Dermis microvascular lymphatic vessel endothelial cell (primary cell): ENCODE results near the gene SCGB2A2. TPM values are rescaled to one million over a fixed set of nuclear protein-coding genes. Genes with fewer than 3 reads are reported as not detected.
A peak's percentile ranks its signal among the peaks of the same experiment; 100 is the strongest.

ENCODE experiments used
- DNase-seq, 2 donors: peaks; one replicate each; pipeline versions ENCODE4 v3.0.0 to v3.0.0-alpha.2; 2010; ENCODE audit warnings: low read depth in 2 of 2
- total RNA-seq: library from RNA; depleted of rRNA; stranded (reverse); fragments of >200 nt; gene quantifications from 2 replicates; pipeline ENCODE4 v1.2.1, GENCODE V29; 2014

Gene SCGB2A2
- not detected in 2 replicates for total RNA-seq

GRCh38 chr11:62269654-62270278 is at the start of gene SCGB2A2:
Gene SCGB2A2 (plus strand): TSS chr11:62270158. CDS start chr11:62270217, 59 bp downstream.
- no peak for DNase-seq

DNA sequence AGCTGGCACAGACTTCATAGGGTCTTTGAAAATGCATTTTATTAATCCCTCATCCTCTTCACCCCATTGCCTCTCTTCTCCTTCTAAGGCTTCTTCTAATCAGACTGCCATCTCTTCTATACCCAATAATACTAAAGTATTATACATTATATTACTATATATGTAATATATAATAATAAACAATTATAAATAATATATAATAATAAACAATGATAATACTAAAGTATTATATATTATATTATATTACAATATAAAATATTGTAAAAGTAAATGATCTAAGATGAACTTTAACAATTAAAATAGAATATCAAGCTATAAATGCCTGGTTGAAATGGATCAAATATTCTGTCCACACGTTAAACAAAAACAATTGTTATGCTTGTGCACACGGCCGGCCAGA is 48.5 kb upstream of the SCGB2A2 start:
- DNase-seq, result no peak

DNA sequence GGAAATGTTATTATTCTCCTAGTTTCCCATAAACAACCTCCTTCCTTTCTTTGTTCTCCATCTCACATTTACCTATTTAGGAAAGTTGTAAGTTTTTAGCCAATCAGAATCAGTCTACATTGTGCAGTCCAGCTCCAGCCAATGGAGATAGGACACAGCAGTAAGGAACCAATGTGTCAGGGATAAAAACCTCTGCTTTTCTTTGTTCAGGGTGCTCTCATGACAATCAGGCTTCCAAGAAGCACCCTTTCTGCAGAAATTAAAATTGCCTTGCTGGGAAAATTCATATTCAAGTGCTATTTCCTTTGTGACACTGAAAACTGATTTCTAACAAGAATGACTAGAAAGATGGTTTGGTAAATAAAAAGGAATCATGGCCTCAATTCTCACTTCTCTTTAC is 46.9 kb upstream of the SCGB2A2 start:
- peak in 1 of 2 donors; percentile 36 for DNase-seq

DNA sequence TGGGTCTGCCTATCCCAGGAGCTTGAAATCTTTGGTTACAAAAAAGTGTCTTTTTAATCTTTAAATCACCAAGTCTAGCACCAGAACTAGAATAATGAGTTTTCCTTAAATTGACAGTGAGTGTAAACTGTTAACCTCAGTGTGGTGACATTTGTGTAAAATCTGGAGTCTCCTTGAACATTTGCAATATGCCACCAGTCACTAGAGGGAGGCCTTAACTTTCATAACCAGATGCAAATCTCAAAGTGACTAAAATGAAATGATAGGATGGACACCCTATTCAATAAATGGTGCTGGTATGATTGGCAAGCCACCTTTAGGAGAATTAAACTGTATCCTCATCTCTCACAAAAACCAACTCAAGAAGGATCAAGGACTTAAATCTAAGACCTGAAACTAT is 36.2 kb upstream of the SCGB2A2 start:
- peak; percentile 4 to 23 for DNase-seq

GRCh38 chr11:62236187-62236586 is 33.8 kb upstream of the SCGB2A2 start:
- DNase-seq, result no peak

DNA sequence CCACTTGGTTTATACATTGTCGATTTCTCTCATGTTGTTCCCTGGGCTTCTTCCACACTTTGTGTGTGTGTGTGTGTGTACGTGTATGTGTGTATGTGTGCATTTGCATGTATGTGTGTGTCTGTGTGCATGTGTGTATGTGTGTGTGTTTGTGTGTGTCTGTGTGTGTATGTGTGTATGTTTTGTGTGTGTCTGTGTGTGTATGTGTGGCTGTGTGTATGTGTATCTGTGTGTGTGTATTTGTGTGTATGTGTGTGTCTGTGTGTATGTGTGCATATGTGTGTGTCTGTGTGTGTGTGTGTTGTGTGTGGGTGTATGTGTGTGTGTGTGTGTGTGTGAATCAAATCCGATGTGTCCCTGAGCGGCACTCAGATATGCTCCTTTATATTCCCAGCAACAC is 32.5 kb upstream of the SCGB2A2 start:
- DNase-seq, result no peak

- no peak for DNase-seq
Measured at GRCh38 chr11:62238151-62238550, 31.8 kb upstream of the SCGB2A2 start.

DNA sequence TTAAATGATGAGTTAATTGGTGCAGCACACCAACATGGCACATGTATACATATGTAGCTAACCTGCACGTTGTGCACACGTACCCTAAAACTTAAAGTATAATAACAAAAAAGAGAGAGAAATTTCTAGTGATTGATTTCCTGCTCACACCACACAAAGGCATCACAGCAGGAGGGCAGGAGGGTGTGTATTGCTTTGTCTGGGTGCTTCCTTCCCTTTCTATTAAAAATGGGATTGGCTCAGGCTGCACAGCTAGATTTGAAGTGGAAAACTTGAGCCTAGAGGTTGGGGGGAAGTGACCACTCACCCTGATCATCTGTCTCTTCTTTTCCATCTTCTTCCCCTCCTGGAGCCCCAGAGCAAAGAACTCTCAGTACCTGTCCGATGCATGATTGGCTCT is 28.9 kb upstream of the SCGB2A2 start:
- DNase-seq, result no peak

DNA sequence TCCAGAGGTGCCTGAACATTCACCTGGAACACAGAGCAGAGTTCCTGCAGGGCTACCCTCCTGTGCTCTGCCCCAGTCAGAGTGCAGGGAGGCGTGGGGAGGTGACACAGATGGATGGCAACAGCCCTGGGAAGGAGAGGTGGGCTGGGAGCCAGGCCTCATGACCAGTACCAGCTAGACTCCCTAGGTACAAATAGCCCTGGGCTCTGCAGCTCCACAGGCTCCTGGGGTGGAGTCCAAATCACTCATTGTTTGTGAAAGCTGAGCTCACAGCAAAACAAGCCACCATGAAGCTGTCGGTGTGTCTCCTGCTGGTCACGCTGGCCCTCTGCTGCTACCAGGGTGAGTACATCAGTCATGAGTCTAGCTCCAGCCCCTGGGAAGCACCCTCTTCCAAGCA is 27.9 kb upstream of the SCGB2A2 start, which contains the start of gene SCGB1D2:
SCGB1D2 (plus strand) TSS at position 219 of the 400 bp plus-strand sequence; CDS start at position 288, 69 bp downstream.
- no peak for DNase-seq

- DNase-seq, result peak in 1 of 2 donors; percentile 57
Measured at GRCh38 chr11:62245271-62245753, 24.6 kb upstream of the SCGB2A2 start.

- DNase-seq, result no peak
Measured at GRCh38 chr11:62251698-62252097, 18.3 kb upstream of the SCGB2A2 start.

DNA sequence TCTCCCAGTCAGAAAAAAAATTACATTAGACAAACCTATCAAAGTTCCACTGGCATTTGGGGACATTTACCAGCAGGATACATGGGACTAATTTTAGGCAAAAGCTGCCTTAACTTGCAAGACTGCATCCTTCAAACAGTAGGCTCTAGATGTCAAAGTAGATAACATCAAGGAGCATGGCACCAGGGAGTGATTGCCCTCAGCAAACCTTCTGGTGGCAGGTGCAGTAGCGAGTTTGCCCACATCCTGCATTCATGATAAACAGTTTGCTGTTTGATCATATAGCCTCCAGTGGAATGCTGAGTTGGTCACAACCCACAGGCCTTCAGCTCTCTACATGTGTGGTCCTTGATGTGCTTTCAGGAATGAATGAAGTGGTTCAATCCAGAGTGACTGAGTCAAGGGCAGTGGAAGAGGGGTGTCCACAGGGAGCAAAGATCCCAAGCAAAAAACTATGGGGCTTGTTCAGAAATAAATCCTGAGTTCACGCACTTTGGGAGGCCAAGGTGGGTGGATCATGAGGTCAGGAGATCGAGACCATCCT is 15.9 kb upstream of the SCGB2A2 start:
- DNase-seq, result no peak

- no peak for DNase-seq
Measured at GRCh38 chr11:62256281-62256680, 13.7 kb upstream of the SCGB2A2 start.

GRCh38 chr11:62260261-62260953 is 9.6 kb upstream of the SCGB2A2 start:
- no peak for DNase-seq

DNA sequence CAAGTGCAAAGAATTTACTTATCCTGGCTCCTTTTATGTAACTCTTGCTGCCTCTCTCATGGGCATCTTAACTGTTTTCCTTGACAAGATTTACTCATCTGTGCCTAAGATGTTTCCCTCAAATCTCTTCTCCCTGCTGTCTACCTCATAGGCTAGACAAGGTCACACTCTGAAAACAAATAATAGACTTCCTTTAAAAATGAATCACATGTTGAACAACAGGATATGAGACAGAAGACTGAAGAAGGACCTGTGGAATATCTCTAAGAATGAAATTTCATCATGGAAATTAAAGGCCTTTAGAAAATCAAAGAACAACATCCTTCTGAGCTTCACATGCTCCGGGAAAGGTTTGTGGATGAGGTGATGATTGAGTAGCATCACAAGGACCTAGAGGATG is 6.0 kb upstream of the SCGB2A2 start:
- DNase-seq, result peak in 1 of 2 donors; percentile 71

DNA sequence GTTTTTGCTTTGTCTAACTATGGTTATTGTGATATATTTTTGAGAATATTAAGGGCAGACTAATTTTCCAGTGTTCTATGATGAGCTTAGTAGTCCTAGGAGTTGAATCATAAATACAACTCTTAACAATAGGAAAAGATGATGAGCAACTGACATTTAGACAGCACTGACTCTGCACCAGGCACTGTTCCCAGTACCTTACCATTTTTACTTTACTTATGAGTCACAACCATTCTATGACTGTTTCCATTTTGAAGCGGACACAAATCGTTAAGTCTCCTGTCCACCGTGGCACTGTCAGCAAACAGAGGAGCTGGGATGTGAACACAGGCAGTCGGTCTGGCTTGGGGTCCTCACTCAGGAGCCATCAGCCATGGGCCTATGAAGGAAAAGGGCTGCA is 3.4 kb upstream of the SCGB2A2 start:
- DNase-seq, result peak; percentile 25 to 75

GRCh38 chr11:62267050-62267449 is 2.9 kb upstream of the SCGB2A2 start:
- no peak for DNase-seq

- DNase-seq, result no peak
Measured at GRCh38 chr11:62267576-62267975, 2.4 kb upstream of the SCGB2A2 start.

DNA sequence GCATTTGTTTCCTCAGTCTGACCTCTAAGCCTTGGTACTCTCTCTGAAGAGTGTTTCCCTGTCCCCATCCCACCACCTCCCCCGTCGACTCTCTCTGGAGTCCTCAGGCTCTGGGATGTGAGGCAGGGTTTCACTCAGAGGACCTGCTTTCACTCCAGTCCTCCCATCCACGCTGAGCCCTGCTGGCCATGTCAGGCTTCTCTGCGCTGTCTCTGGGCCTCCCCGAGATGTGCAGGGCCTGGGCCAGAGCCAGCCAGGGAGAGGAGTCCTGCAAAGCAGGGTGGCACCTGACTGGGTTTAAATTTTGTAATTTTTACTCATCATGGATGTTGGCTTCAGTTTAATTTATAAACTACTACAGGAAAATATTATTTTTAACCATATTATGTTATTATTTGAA is 3.3 kb downstream of the SCGB2A2 start:
- DNase-seq, result no peak

- DNase-seq, result no peak
Measured at GRCh38 chr11:62273789-62274275, 3.9 kb downstream of the SCGB2A2 start.

DNA sequence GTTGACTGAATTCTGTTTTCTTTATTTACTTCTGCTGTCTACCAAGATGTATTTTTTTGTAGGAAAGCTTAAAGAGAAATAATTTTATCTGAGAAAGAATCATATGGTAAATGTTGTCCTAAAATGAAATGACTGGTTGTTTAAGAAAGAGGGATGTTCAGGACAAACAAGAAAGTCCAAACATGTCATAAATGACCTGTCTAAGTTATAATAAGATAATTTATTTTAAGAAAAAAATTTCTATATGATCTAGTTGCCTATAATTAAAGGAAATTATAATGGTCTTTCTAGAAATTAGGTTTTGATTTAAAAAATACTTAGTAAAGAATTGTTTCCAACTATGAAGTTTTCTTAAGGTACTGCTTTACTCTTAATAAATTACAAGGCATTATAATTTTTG is 10.5 kb downstream of the SCGB2A2 start:
- no peak for DNase-seq

GRCh38 chr11:62295504-62295903 is 25.5 kb downstream of the SCGB2A2 start:
- DNase-seq, result peak; percentile 3 to 41

GRCh38 chr11:62298975-62299374 is 29.0 kb downstream of the SCGB2A2 start, which contains the start of gene SCGB1D4:
Gene SCGB1D4 (minus strand): TSS chr11:62299075. CDS start chr11:62299010, 65 bp downstream.
- no peak for DNase-seq
